ENCODE results near the gene THAP8.

GRCh38 chr19:36103040-36103626 is 49.0 kb upstream of the THAP8 start:
- TF ChIP-seq CTCF (IDR thresholded peaks at IDR 0.05) (no peak), POLR2A (IDR thresholded peaks at IDR 0.05) (no peak)
